MG63 (cell line): ENCODE data around the gene S100A4. TPM values are rescaled to one million over a fixed set of nuclear protein-coding genes. Genes with fewer than 3 reads are reported as not detected.
"Not testable (repeated sequence)": the region's sequence is repeated elsewhere in the genome, so short reads cannot be mapped to it uniquely, and the experiment has no call there.

ENCODE experiments used
- DNase-seq: peaks from one replicate; pipeline ENCODE4 v3.0.0-alpha.2; 2020
- H3K27me3 ChIP-seq: fragments of 250-450 bp; sonication (Bioruptor Pico); 2 replicates; pipeline ENCODE4 v1.5.1; 2020; ENCODE audit warnings: mild to moderate bottlenecking, moderate library complexity
- H3K36me3 ChIP-seq: fragments of 250-450 bp; sonication (Bioruptor Pico); 2 replicates; pipeline ENCODE4 v1.5.1; 2020; ENCODE audit warnings: mild to moderate bottlenecking, moderate library complexity
- H3K4me3 ChIP-seq: fragments of 250-450 bp; sonication (Bioruptor Pico); 2 replicates; pipeline ENCODE4 v1.5.1; 2020; ENCODE audit warnings: mild to moderate bottlenecking, moderate library complexity
- H3K9me3 ChIP-seq: fragments of 250-450 bp; sonication (Bioruptor Pico); 2 replicates; pipeline ENCODE4 v1.5.1; 2020; ENCODE audit warnings: mild to moderate bottlenecking, moderate library complexity
- total RNA-seq: library from RNA; depleted of rRNA; stranded (reverse); fragments of >200 nt; shearing (Covaris generic); gene quantifications from 2 replicates; pipeline ENCODE4 v1.2.3, GENCODE V29; 2014; ENCODE audit warnings: low replicate concordance

S100A4 gene
- total RNA-seq, 1 experiment from 2014 or later = 438 TPM

- Histone ChIP-seq H3K4me3 (no peak overlapping the region), H3K9me3 (no peaks in the 10 kb centered on the region)
- no peak for DNase-seq
Measured at GRCh38 chr1:153531638-153532037, 14.0 kb downstream of the S100A4 start.

DNA sequence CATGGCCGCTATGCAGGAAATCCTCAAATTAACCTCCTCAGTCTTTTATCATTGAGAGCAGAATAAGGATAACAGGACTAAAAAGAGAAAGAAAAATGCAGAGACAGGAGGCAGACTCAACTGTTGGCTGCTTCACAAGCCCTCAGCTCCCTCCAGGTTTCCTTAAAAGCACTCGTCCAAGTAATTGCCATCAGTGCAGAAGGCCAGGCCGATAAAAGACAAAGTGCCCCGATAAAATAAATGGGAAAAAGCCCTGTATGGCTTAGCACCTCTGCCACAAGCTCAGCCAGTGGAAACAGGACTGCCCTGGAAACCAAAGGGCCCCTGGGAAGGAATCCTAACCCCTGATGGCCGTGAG is 17.9 kb downstream of the S100A4 start:
- DNase-seq = no peak
- Histone ChIP-seq H3K36me3 (peaks cover 4% of the 10 kb centered on the region), H3K4me3 (no peak overlapping the region), H3K27me3 (no peaks in the 10 kb centered on the region), H3K9me3 (no peaks in the 10 kb centered on the region)

More at GRCh38 chr1:153531638-153532037, 14.0 kb downstream of the S100A4 start:
- H3K36me3 ChIP-seq = peaks cover 31% of the 10 kb centered on the region
- H3K27me3 ChIP-seq = no peaks in the 10 kb centered on the region

GRCh38 chr1:153527023-153527682 is 18.5 kb downstream of the S100A4 start:
- no peak for DNase-seq

DNA sequence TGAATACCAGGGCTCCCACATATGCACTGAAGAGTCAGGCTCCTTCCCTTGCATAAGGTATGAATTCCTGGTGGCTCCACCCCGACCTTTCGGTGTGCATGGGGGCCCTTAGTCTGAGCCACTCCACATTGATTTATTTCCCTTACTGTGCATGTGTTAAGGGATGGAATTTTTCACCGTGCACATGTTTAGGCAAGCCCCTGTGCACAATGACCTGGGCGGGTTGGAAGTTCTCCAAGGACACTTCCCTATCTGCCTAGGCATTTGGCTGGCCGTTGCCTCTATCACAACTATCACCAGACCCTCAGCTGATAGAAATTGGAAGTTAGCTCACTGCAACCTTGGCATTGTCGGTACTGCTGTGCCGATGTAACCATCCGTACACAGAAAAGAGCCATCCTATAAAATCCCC is 19.5 kb downstream of the S100A4 start:
- Histone ChIP-seq H3K27me3 (no peaks in the 10 kb centered on the region), H3K36me3 (peaks cover 3% of the 10 kb centered on the region), H3K4me3 (no peak overlapping the region), H3K9me3 (no peaks in the 10 kb centered on the region)
- no peak for DNase-seq

More at GRCh38 chr1:153527023-153527682, 18.5 kb downstream of the S100A4 start:
- Histone ChIP-seq H3K36me3 (peaks cover 3% of the 10 kb centered on the region), H3K27me3 (no peaks in the 10 kb centered on the region), H3K9me3 (no peaks in the 10 kb centered on the region), H3K4me3 (no peak overlapping the region)

DNA sequence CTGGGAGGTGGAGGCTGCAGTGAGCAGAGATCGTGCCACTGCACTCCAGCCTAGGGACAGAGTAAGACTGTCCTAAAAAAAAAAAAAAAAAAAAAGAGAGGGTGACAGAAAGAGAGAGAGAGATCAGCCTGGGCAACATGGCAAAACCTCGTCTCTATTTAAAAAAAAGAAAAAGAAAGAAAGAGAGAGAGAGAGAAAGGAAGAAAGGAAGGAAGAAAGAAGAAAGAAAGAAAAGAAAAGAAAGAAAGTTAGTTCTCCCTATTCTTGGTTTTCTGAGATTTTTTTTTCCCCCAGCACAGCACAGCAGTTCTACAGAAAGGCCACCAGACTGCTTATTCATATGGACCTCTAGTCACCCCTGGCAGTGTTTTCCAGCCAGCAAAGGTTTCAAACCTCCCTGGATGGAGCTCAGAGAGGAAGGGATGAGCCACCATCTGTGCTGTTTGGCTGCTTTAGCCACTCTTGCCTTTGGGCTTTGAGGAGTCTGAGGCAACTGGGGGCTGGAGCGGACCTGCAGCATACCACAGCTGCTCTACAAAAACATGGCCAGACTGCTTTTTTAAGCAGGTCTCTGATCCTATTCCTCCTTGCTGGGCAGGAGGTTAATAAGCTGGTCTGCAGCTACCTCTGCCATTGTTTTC is 20.4 kb downstream of the S100A4 start:
- Histone ChIP-seq H3K36me3 (peaks cover 3% of the 10 kb centered on the region), H3K4me3 (no peak overlapping the region), H3K9me3 (no peaks in the 10 kb centered on the region), H3K27me3 (no peaks in the 10 kb centered on the region)
- DNase-seq = no peak

DNA sequence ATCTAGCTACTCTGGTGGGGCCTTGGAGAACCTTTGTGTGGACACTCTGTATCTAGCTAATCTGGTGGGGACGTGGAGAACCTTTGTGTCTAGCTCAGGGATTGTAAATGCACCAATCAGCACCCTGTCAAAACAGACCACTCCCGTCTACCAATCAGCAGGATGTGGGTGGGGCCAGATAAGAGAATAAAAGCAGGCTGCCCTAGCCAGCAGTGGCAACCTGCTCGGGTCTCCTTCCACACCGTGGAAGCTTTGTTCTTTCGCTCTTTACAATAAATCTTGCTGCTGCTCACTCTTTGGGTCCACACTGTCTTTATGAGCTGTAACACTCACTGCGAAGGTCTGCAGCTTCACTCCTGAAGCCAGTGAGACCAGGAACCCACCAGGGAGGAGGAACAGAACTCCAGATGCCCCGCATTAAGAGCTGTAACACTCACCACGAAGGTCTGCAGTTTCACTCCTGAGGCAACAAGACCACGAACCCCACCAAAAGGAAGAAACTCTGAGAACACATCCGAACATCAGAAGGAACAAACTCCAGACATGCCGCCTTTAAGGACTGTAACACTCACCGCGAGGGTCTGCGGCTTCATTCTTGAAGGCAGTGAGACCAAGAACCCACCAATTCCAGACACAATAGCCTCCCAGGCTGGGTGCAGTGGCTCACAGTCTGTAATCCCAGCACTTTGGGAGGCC is 23.1 kb downstream of the S100A4 start:
- H3K9me3 ChIP-seq, H3K36me3 ChIP-seq, H3K27me3 ChIP-seq, H3K4me3 ChIP-seq, DNase-seq: not testable (repeated sequence)

DNA sequence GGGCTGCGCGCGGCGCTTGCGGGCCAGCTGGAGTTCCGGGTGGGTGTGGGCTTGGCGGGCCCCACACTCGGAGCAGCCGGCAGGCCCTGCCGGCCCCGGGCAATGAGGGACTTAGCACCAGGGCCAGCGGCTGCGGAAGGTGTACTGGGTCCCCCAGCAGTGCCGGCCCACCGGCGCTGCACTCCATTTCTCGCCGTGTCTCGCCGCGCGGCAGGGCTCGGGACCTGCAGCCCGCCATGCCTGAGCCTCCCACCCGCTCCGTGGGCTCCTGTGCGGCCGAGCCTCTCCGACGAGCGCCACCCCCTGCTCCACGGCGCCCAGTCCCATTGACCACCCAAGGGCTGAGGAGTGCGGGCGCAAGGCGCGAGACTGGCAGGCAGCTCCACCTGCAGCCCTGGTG is 23.8 kb downstream of the S100A4 start:
- not testable (repeated sequence) for H3K36me3 ChIP-seq, H3K27me3 ChIP-seq, H3K4me3 ChIP-seq, DNase-seq, H3K9me3 ChIP-seq

- H3K36me3 ChIP-seq = no peaks in the 10 kb centered on the region
- DNase-seq = no peak
Measured at GRCh38 chr1:153520818-153521476, 24.7 kb downstream of the S100A4 start.

DNA sequence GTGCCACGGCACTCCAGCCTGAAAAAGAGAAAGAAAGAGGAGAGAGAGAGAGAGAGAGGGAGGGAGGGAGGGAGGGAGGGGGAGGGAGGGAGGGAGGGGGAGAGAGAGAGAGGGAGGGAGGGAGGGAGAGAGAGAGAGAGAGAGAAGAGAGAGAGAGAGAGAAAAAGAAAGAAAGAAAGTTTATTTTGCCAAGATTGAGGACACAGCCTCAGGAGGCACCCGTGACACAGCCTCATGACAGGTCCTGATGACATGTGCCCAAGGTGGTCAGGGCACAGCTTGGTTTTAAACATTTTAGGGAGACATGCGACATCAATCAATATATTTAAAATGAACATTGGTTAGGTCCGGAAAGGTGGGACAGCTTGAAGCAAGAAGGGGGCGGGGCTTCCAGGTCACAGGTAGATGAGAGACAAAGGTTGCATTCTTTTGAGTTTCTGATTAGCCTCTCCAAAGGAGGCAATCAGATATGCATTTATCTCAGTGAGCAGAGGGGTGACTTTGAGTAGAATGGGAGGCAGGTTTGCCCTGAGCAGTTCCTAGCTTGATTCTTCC is 25.4 kb downstream of the S100A4 start:
- H3K4me3 ChIP-seq, H3K9me3 ChIP-seq, H3K27me3 ChIP-seq, DNase-seq, H3K36me3 ChIP-seq: not testable (repeated sequence)

More at GRCh38 chr1:153520818-153521476, 24.7 kb downstream of the S100A4 start:
- Histone ChIP-seq H3K4me3 (no peak overlapping the region), H3K9me3 (no peaks in the 10 kb centered on the region), H3K27me3 (no peaks in the 10 kb centered on the region)

DNA sequence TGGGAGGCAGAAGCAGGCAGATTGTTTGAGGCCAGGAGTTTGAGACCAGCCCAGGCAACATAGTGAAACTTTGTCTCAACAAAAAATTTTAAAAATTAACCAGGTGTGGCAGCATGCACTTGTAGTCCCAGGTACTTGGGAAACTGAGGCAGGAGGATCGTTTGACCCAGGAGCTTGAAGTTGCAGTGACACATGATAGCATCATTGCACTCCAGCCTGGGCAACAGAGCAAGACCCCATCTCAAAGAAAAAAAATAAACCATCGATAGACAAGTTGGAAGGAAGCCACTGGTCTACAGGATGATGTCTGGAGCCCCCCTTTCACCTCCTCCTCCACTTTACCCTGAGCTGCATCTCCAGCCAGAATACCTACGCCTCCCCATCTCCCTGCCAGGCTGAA is 26.4 kb downstream of the S100A4 start:
- H3K4me3 ChIP-seq = no peak overlapping the region
- DNase-seq = no peak
- H3K36me3 ChIP-seq = no peaks in the 10 kb centered on the region
- no peaks in the 10 kb centered on the region for H3K9me3 ChIP-seq
- no peaks in the 10 kb centered on the region for H3K27me3 ChIP-seq

DNA sequence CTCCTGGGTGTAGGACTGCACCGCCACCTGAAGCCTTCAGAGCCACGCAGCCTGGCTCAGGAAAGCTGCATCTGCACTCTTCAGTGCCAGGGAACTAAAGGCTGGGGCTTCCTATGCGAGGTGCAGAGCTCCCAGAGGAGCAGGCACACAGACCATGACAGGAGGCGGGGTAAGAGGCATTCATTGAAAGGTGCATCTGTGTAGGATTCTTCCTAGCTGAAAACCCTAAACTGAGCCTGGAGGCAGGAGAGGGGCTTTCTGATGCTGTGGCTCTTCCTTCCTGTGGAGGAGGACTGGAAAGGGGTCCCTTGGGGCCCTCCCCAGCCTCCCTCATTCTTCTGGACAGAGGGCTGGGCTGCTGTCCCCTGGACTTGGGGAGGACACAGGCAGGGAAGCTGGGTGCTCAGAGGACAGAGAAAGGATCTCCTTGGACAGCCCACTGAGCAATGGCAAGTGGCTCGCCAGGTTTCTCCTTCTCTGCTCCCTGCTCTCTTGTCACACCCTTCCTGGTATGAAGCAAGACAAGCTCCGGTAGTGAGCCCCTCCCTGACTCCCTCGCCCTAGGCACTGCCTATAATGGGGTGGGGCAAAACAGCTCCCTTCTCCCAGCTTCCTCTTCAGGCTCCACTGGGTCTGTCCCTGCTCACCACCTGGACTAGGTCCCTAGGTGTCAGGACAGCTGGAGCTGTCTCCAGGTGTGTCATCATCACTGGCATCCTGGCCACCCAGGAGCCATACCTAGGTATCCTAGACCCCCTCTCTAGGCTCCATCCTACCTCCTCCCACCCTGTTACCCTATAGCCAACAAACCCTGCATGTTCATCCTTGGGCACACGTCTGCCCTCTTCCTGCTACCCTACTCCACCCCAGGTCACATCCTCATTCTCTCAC is 29.9 kb downstream of the S100A4 start:
- H3K4me3 ChIP-seq = no peak overlapping the region
- H3K36me3 ChIP-seq = no peaks in the 10 kb centered on the region
- no peak for DNase-seq
- H3K27me3 ChIP-seq = no peaks in the 10 kb centered on the region
- no peaks in the 10 kb centered on the region for H3K9me3 ChIP-seq

DNA sequence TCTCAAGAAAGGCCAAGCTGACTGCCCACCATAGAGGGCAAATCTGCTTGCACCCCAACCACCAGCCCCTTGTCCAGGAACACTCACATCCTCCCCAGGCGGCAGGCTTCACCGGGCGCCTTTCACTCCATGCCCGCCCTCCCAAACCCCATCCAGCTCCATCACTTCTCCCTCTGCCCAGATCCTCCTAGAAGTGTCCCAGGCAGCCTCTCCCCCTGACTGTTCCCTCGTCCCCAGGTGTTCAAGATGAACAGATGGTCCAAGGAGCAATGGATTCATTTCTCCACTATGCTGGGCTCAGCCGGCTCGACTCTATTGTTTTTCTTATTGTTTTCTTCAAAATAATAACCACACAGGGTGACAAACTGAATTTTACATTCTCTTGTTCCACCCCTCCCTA is 31.9 kb downstream of the S100A4 start:
- no peaks in the 10 kb centered on the region for H3K36me3 ChIP-seq
- H3K9me3 ChIP-seq = no peaks in the 10 kb centered on the region
- H3K27me3 ChIP-seq = no peaks in the 10 kb centered on the region
- no peak overlapping the region for H3K4me3 ChIP-seq
- DNase-seq = no peak

- peak; percentile 49 for DNase-seq
- H3K36me3 ChIP-seq = no peaks in the 10 kb centered on the region
- no peaks in the 10 kb centered on the region for H3K9me3 ChIP-seq
- H3K4me3 ChIP-seq = no peak overlapping the region
- no peaks in the 10 kb centered on the region for H3K27me3 ChIP-seq
Measured at GRCh38 chr1:153513023-153513422, 32.6 kb downstream of the S100A4 start.

DNA sequence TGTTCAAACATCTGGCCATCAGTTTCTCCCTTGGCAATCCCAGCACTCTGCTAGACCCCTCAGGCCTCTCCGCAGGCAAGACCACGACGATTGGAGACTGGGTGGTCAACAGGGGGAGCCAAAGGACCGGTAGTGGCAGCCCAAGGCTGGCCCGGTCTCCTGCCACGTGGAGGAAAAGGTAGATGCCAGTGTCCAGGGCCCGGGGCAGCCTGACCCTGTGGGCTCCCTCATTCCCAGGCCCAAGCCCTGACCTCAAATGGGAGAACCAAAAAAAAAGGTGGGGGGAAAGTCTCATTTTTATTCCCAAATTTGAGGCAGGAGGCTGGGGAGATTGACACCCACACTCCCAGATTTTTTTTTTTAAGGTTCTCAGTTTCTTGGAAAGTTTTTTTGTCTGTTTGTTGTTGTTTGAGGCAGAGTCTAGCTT is 34.6 kb downstream of the S100A4 start:
- Histone ChIP-seq H3K4me3 (no peak overlapping the region), H3K36me3 (no peaks in the 10 kb centered on the region), H3K27me3 (no peaks in the 10 kb centered on the region), H3K9me3 (no peaks in the 10 kb centered on the region)
- DNase-seq = peak; percentile 88

GRCh38 chr1:153509729-153510354 is 35.8 kb downstream of the S100A4 start:
- no peak for DNase-seq
- Histone ChIP-seq H3K36me3 (no peaks in the 10 kb centered on the region), H3K27me3 (no peaks in the 10 kb centered on the region), H3K9me3 (no peaks in the 10 kb centered on the region), H3K4me3 (no peak overlapping the region)

GRCh38 chr1:153509036-153509435 is 36.6 kb downstream of the S100A4 start:
- Histone ChIP-seq H3K36me3 (no peaks in the 10 kb centered on the region), H3K27me3 (no peaks in the 10 kb centered on the region), H3K9me3 (no peaks in the 10 kb centered on the region), H3K4me3 (no peak overlapping the region)
- DNase-seq = no peak
